NCI-H2196 (cell line): Measurements from ENCODE around the gene NTNG1.

Source experiments
- DNase-seq: peaks from one replicate; lab custom pipeline; 2025; ENCODE audit not compliant: unreplicated experiment; lab: John Stamatoyannopoulos, UW

Gene NTNG1

GRCh38 chr1:107389410-107390396 lies 248.9 kb downstream of the NTNG1 start:
- no peak for DNase-seq

- DNase-seq, result no peak
Measured at GRCh38 chr1:107394301-107394700, 253.5 kb downstream of the NTNG1 start.

DNA sequence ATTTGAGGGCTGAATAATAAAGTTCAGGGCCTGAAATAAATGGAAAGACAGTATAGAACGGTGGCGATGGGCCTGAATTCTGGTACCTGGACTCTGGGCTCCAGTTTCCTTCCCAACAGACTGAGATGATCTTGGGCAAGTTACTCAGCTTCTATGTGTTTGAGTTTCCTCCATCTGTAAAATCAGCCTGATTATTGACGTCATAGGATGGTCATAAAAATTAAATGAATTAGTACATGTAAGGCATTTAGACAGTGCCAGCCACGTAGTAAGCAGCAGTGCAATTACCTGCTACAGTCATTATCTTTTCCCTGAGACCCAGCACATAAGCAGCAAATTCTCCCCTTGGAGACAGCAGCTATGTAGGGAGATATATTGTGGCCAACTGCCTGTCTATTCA lies 260.9 kb downstream of the NTNG1 start:
- no peak for DNase-seq

GRCh38 chr1:107404756-107405155 lies 263.9 kb downstream of the NTNG1 start:
- DNase-seq, result no peak

DNA sequence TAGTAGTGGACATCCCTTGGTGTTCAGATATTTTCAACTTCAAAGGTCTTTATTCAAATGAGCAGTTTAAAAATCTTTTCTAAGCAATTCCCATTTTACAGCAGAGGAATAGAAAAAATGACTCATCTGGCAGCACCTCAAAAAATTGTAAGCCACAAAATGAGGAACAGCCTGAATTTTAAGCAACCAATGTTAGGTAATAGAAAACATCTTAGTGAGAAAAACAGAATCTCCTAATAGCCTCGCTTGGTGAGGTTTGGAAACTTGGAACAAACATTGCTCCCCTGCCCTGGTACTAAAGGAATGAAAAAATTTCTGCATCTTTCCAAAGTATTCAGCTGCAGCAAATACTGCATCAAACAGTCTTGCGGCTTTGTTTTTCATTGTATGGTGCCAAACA lies 264.4 kb downstream of the NTNG1 start:
- no peak for DNase-seq

- no peak for DNase-seq
Measured at GRCh38 chr1:107407011-107407410, 266.2 kb downstream of the NTNG1 start.

DNA sequence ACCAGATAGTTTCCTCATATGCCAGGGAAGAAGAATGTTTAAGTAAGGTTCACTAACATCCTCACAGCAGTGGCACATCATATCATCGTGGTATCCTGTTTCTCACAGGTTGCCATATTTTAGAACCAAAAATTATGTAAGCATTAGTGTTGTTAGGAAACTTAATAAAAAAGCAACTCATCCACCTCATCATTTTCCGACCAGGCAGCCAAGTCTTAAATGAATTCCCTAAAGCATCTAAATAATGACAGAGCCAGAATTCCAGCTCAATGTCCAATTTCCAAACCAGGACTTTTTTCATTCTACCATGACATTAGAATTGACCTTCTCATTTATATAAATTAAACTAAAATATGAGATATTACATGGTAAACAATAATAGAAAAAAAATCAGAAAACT lies 272.7 kb downstream of the NTNG1 start:
- no peak for DNase-seq

GRCh38 chr1:107413951-107414350 lies 273.1 kb downstream of the NTNG1 start:
- DNase-seq, result no peak

DNA sequence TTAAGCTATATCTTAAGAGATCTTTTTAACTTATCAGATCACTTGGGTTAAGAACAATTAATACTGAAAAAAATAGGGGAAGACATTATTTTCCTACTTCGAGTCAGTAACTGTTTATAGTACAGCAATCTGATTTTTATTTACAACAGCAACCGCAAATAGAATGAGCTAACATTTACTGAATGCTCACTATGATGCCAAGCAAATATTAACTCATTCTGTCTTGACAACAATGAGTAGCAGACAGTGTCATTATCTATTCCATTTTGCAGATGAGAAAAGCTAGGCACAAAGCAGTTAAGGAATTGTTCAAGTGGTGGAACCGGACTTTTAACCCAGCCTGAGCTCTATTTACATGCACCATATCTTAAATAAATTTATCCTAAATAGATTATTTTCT lies 273.7 kb downstream of the NTNG1 start:
- DNase-seq, result no peak

GRCh38 chr1:107415241-107415640 lies 274.4 kb downstream of the NTNG1 start:
- no peak for DNase-seq

DNA sequence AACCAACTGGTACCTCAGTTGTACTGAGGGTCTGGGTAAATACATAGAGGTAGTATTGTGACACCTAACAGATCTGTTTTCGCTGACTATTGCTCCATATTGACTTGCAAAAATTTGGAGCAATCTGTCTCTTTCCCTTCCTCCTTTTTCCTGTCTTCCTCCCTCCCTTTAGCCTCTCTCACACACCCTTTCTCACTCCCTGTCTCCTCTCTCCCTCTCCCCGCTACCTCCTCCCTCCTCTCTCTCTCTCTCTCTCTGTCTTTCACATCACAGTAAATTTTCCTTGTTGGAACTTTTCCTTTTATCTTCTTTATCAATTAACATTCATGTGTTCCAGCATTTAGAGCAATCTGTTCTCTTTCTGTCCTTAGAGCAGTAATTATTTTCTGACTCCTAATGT lies 278.2 kb downstream of the NTNG1 start:
- no peak for DNase-seq

GRCh38 chr1:107422901-107423300 lies 282.1 kb downstream of the NTNG1 start:
- no peak for DNase-seq

- DNase-seq, result peak; percentile 30
Measured at GRCh38 chr1:107430540-107431228, 289.8 kb downstream of the NTNG1 start.

- no peak for DNase-seq
Measured at GRCh38 chr1:107432108-107432507, 291.3 kb downstream of the NTNG1 start.

DNA sequence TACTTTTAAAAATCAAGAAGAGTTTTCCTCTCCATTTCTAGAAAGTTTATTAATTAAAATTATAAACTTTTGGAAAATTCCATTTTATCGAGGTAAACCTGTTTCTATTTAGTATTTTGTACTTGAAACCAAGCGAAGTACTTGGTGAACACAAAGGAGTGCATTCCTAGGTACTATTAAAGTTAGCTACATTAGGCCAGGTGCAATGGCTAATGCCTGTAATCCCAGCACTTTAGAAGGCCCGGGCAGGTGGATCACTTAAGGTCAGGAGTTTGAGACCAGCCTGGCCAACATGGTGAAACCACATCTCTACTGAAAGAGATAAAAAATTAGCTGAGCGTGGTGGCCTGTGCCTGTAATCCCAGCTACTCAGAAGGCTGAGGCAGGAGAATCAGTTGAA lies 292.2 kb downstream of the NTNG1 start:
- DNase-seq, result no peak

DNA sequence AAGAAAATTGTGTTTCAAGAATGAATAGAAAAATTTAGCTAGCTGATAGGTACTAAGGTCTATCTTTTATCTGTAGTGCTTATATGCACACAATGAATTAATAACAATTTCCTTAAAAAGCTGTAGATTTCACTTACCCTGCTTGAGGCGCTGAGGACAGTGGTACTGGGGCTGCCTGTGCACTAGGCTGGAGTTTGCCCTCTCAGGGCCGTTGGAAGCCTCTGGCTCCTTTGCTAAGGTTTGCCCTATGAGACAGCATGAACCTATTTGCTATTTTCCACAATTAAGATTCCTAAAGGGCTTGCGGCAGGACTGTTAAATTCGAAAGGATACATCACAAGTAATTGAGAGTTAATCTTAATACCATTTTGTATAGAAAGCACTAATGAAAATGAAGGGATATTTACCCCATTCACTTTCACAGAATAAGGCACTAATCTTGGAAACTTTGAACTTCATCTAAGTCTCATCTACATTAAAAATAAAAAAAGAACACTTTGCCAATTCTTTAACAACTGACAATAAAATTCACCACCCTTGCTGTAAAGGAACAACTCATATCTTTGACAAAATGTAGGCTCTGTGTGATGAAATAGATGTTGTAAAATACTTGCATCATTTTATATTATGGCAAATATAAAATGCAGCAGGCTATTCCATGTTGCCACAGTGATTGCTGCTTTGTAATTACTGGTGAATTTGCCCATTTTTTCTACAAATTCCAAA lies 293.0 kb downstream of the NTNG1 start:
- DNase-seq, result no peak

GRCh38 chr1:107434361-107434693 lies 293.5 kb downstream of the NTNG1 start:
- no peak for DNase-seq

- DNase-seq, result no peak
Measured at GRCh38 chr1:107436552-107437241, 295.9 kb downstream of the NTNG1 start.

- no peak for DNase-seq
Measured at GRCh38 chr1:107439567-107439966, 298.7 kb downstream of the NTNG1 start.

DNA sequence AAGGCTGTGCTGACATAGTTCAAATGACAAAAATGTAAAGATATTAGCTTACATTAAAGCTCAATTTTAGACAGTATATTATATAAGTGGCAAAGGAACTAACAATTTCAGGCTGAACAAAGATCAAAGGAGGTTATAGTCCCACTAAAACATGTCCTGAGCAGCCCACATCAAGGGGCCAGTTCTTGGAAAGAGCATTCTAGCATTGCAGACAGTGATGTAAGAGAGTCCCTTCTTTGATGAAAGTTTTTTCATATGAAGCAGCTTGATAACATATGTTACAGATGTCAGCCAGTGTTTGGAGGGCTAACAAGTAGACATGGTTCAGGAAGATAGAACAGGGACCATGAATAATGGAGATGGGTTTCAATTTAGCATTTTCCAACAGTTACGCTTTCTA lies 301.7 kb downstream of the NTNG1 start:
- DNase-seq, result no peak

GRCh38 chr1:107443027-107443426 lies 302.2 kb downstream of the NTNG1 start:
- no peak for DNase-seq
